Colonic mucosa (tissue), 4 donors: ENCODE data around the gene HECTD4. TPM values are rescaled to one million over a fixed set of nuclear protein-coding genes. Genes with fewer than 3 reads are reported as not detected.
"Not testable (repeated sequence)": the region's sequence is repeated elsewhere in the genome, so short reads cannot be mapped to it uniquely, and the experiment has no call there.

Experiments
- DNase-seq: peaks from one replicate; pipeline ENCODE4 v3.0.0-alpha.2; 2020
- H3K27ac ChIP-seq: fragments of 200-600 bp; one replicate; pipeline ENCODE4 v1.8.0; 2021
- H3K27me3 ChIP-seq: fragments of 200-600 bp; one replicate; pipeline ENCODE4 v1.8.0; 2021
- H3K36me3 ChIP-seq: fragments of 200-600 bp; one replicate; pipeline ENCODE4 v1.8.0; 2021
- H3K4me1 ChIP-seq: fragments of 200-600 bp; one replicate; pipeline ENCODE4 v1.8.0; 2021; ENCODE audit warnings: mild to moderate bottlenecking
- H3K4me3 ChIP-seq: fragments of 200-600 bp; one replicate; pipeline ENCODE4 v1.8.0; 2021
- H3K9ac ChIP-seq, 2 donors: one replicate each; pipeline ENCODE4 v1.7.0; 2013; ENCODE audit warnings: control low read depth in 2 of 2, low read depth in 2 of 2, low read length in 2 of 2
- H3K9me3 ChIP-seq: fragments of 200-600 bp; one replicate; pipeline ENCODE4 v1.8.0; 2021
- CTCF ChIP-seq: fragments of 200-600 bp; IDR thresholded peaks from one replicate; pipeline ENCODE4 v1.8.0; 2022; ENCODE audit warnings: antibody characterized with exemption, mild to moderate bottlenecking
- intact Hi-C: fragments of 100-400 bp; cut with DNase I; formaldehyde crosslinking; loops from one replicate; pipeline ENCODE4 v1.14.1; 2022
- microRNA-seq: library from miRNA; unstranded; fragments of <30 nt; microRNA quantifications from one replicate; pipeline ENCODE4, GENCODE V29; 2019
- total RNA-seq, 2 donors: library from RNA; stranded (reverse); fragmentation: NEBNext Ultra II Directional in 1 of 2; extraction: Animal tissue kit (Norgen Biotek cat#: 25700) in 1 of 2; gene quantifications; one replicate each; pipeline ENCODE4 v1.2.1, GENCODE V29; 2021
- donor health status: healthy.
- donor health status: DM: no; HTN: no; CAD: no.
- donor health status: DM: no; HTN: no; CAD: no.

Gene HECTD4
- total RNA-seq, 2 donors from 2014 or later = 39.6 to 41.7 TPM

GRCh38 chr12:112112409-112113133 lies 269.7 kb downstream of the HECTD4 start:
- TF ChIP-seq CTCF = no peak
- H3K4me3 ChIP-seq = no peak overlapping the region
- H3K9me3 ChIP-seq = no peaks in the 10 kb centered on the region
- intact Hi-C loops = no loop called here
- no peaks in the 10 kb centered on the region for H3K27me3 ChIP-seq
- H3K36me3 ChIP-seq = no peaks in the 10 kb centered on the region
- peaks cover 8% of the 10 kb centered on the region for H3K4me1 ChIP-seq
- DNase-seq = no peak
- H3K27ac ChIP-seq = no peak overlapping the region
- no peak overlapping the region for H3K9ac ChIP-seq

- H3K9me3 ChIP-seq = no peaks in the 10 kb centered on the region
- intact Hi-C loops = no loop called here
- H3K4me3 ChIP-seq = no peak overlapping the region
- no peak for TF ChIP-seq CTCF
- no peak overlapping the region for H3K27ac ChIP-seq
- no peaks in the 10 kb centered on the region for H3K36me3 ChIP-seq
- no peak for DNase-seq
- H3K9ac ChIP-seq = no peak overlapping the region
- no peaks in the 10 kb centered on the region for H3K27me3 ChIP-seq
- peaks cover 13% of the 10 kb centered on the region for H3K4me1 ChIP-seq
Measured at GRCh38 chr12:112111931-112112330, 270.3 kb downstream of the HECTD4 start.

- H3K36me3 ChIP-seq, intact Hi-C loops, H3K9ac ChIP-seq, H3K27ac ChIP-seq, DNase-seq, H3K9me3 ChIP-seq, H3K4me3 ChIP-seq, H3K27me3 ChIP-seq: not testable (repeated sequence)
- peaks cover 15% of the 10 kb centered on the region for H3K4me1 ChIP-seq
Measured at GRCh38 chr12:112110787-112111662, 271.2 kb downstream of the HECTD4 start.

Small RNA genes within 50 kb of the gene (microRNA-seq; reads per million reads assigned to microRNA genes)
- gene MIR6861 = not detected

Other genes starting within 250 kb of the HECTD4 start
- 1,000 to 10,000 TPM in 1 of 2 donors, 100 to 1,000 TPM in 1; 782 to 1,047 TPM for gene RPL6, start 27.2 kb upstream of the HECTD4 start, total RNA-seq
- 10 to 100 TPM; 81.5 to 82.3 TPM for gene PTPN11, start 36.5 kb upstream of the HECTD4 start, total RNA-seq